ENCODE measurements around the gene AFTPH.

- TF ChIP-seq CTCF (IDR thresholded peaks at IDR 0.05; ENCODE audit: insufficient read depth, low read length, poor library complexity, severe bottlenecking): no peak
- TF ChIP-seq EZH2phosphoT487 (conservative IDR thresholded peaks at IDR 0.05; ENCODE audit: low read length): no peak
Measured at GRCh38 chr2:64605026-64605471, 80.9 kb downstream of the AFTPH start.
